Natural killer cell (primary cell): ENCODE results near the gene RAC2. TPM values are rescaled to one million over a fixed set of nuclear protein-coding genes. Genes with fewer than 3 reads are reported as not detected.

Source experiments
- ATAC-seq, 3 donors: fragments of 150-1000 bp in 2 of 3; fragments of 200-7000 bp in 1 of 3; cut with Tn5 transposase; 1 replicate in 1 of 3; 2 replicates in 2 of 3; pipeline ENCODE4 v1.10.0; 2021; ENCODE audit warnings: mild to moderate bottlenecking in 2 of 3, moderate library complexity in 2 of 3
- DNase-seq, 2 donors: peaks; one replicate each; pipeline versions ENCODE4 v3.0.0 to v3.0.0-alpha.2; 2013 to 2021; ENCODE audit warnings: mixed read lengths in 1 of 2
- H3K27ac ChIP-seq: one replicate; pipeline ENCODE4 v1.5.1; 2013; ENCODE audit warnings: mild to moderate bottlenecking, low read length
- H3K27me3 ChIP-seq: one replicate; pipeline ENCODE4 v1.6.1; 2013; ENCODE audit warnings: low read length; ENCODE audit not compliant: control insufficient read depth, insufficient read depth
- H3K36me3 ChIP-seq: one replicate; pipeline ENCODE4 v1.6.1; 2013; ENCODE audit warnings: low read length; ENCODE audit not compliant: control insufficient read depth, insufficient read depth
- H3K4me1 ChIP-seq: one replicate; pipeline ENCODE4 v1.6.1; 2013; ENCODE audit warnings: low read length; ENCODE audit not compliant: control insufficient read depth, insufficient read depth
- H3K4me3 ChIP-seq: one replicate; pipeline ENCODE4 v1.5.1; 2013; ENCODE audit warnings: low read length
- H3K9me3 ChIP-seq: one replicate; pipeline ENCODE4 v1.6.1; 2013; ENCODE audit warnings: low read length; ENCODE audit not compliant: control insufficient read depth, insufficient read depth
- H3K27ac Mint-ChIP-seq, 2 donors: one replicate each; pipeline ENCODE4 v1.8.0; 2022; ENCODE audit warnings: mild to moderate bottlenecking in 2 of 2, mixed read lengths in 2 of 2, moderate library complexity in 1 of 2
- H3K27me3 Mint-ChIP-seq, 2 donors: one replicate each; pipeline ENCODE4 v1.8.0; 2022; ENCODE audit warnings: low read depth in 2 of 2, mixed read lengths in 2 of 2
- H3K36me3 Mint-ChIP-seq: one replicate; pipeline ENCODE4 v1.8.0; 2022; ENCODE audit warnings: mixed read lengths
- H3K4me1 Mint-ChIP-seq, 2 donors: one replicate each; pipeline ENCODE4 v1.8.0; 2022; ENCODE audit warnings: mixed read lengths in 2 of 2
- H3K4me3 Mint-ChIP-seq: one replicate; pipeline ENCODE4 v1.8.0; 2022; ENCODE audit warnings: mild to moderate bottlenecking, moderate library complexity, mixed read lengths
- H3K9me3 Mint-ChIP-seq, 2 donors: one replicate each; pipeline ENCODE4 v1.8.0; 2022; ENCODE audit warnings: mixed read lengths in 2 of 2
- CTCF ChIP-seq: fragments of 200-600 bp; IDR thresholded peaks from one replicate; pipeline ENCODE4 v1.8.0; 2022; ENCODE audit warnings: antibody characterized with exemption
- WGBS: methylation state at CpG from one replicate; pipeline ENCODE4 v1.1.7; 2013; ENCODE audit warnings: missing lambda C conversion rate; ENCODE audit not compliant: insufficient coverage; 5-methylcytosine and 5-hydroxymethylcytosine counted together
- intact Hi-C: fragments of 100-400 bp; cut with micrococcal nuclease; formaldehyde crosslinking; loops from one replicate; pipeline ENCODE4 v1.14.2; 2022
- total RNA-seq, 4 donors: library from RNA; stranded (reverse); fragments of 120-200 nt in 1 of 4; gene quantifications; one replicate each; pipeline versions ENCODE4 v1.2.3 to v1.2.4, GENCODE V29; 2013 to 2022

Gene RAC2
- total RNA-seq, 3 donors from 2014 or later (not counting 1 experiment from before 2014, with no cell fraction given) = 647 to 744 (median 741) TPM

GRCh38 chr22:37221424-37222333 lies 22.4 kb downstream of the RAC2 start:
- 97% methylated on average over 10 of the region's 10 CpGs for WGBS
- ATAC-seq (peak in 1 of 3 donors; percentile 8), DNase-seq (peak in 1 of 2 donors; percentile 49)
- peak overlapping the region; percentile 91 for H3K27ac Mint-ChIP-seq
- peaks cover 85% of the 10 kb centered on the region for H3K4me1 ChIP-seq
- H3K27ac ChIP-seq = peak overlapping the region; percentile 83
- H3K4me3 Mint-ChIP-seq = peak overlapping the region; percentile 76
- H3K27me3 Mint-ChIP-seq = peaks cover 0 to under 1% of the 10 kb centered on the region in 2 donors
- intact Hi-C loops = no loop called here
- H3K4me3 ChIP-seq = no peak overlapping the region
- peaks cover 70 to 83% of the 10 kb centered on the region in 2 donors for H3K4me1 Mint-ChIP-seq
- H3K36me3 Mint-ChIP-seq = peaks cover 20% of the 10 kb centered on the region
- H3K9me3 Mint-ChIP-seq = peaks cover 0 to 3% of the 10 kb centered on the region in 2 donors
- peaks cover 34% of the 10 kb centered on the region for H3K36me3 ChIP-seq
- peak; percentile 30 for TF ChIP-seq CTCF
- H3K9me3 ChIP-seq = no peaks in the 10 kb centered on the region
- H3K27me3 ChIP-seq = no peaks in the 10 kb centered on the region

GRCh38 chr22:37220543-37220981 lies 23.5 kb downstream of the RAC2 start:
- Mint-ChIP-seq H3K36me3 (peaks cover 17% of the 10 kb centered on the region), H3K27me3 (peaks cover 0 to 2% of the 10 kb centered on the region in 2 donors), H3K4me3 (no peak overlapping the region), H3K9me3 (peaks cover 0 to 3% of the 10 kb centered on the region in 2 donors), H3K27ac (peak overlapping the region; percentile 91), H3K4me1 (peaks cover 65 to 73% of the 10 kb centered on the region in 2 donors)
- intact Hi-C loops = no loop called here
- H3K27ac ChIP-seq = peak overlapping the region; percentile 48
- no peaks in the 10 kb centered on the region for H3K27me3 ChIP-seq
- H3K4me3 ChIP-seq = no peak overlapping the region
- 10% methylated on average over 4 of the region's 4 CpGs for WGBS
- TF ChIP-seq CTCF = no peak
- peaks cover 75% of the 10 kb centered on the region for H3K4me1 ChIP-seq
- peak in 1 of 2 donors; percentile 68 for DNase-seq
- peaks cover 23% of the 10 kb centered on the region for H3K36me3 ChIP-seq
- no peaks in the 10 kb centered on the region for H3K9me3 ChIP-seq
- no peak for ATAC-seq

- H3K36me3 Mint-ChIP-seq = peaks cover 7% of the 10 kb centered on the region
- H3K27me3 ChIP-seq = no peaks in the 10 kb centered on the region
- H3K27ac ChIP-seq = peak overlapping the region; percentile 53
- H3K9me3 Mint-ChIP-seq = peaks cover 0 to 3% of the 10 kb centered on the region in 2 donors
- peak overlapping the region; percentile 68 to 91 for H3K27ac Mint-ChIP-seq
- TF ChIP-seq CTCF = no peak
- no peak for ATAC-seq
- peaks cover 0 to 2% of the 10 kb centered on the region in 2 donors for H3K27me3 Mint-ChIP-seq
- intact Hi-C loops = no loop called here
- H3K4me1 ChIP-seq = peaks cover 64% of the 10 kb centered on the region
- H3K4me3 ChIP-seq = no peak overlapping the region
- no peaks in the 10 kb centered on the region for H3K9me3 ChIP-seq
- H3K4me3 Mint-ChIP-seq = no peak overlapping the region
- 91% methylated on average over 6 of the region's 6 CpGs for WGBS
- peak in 1 of 2 donors; percentile 59 for DNase-seq
- peaks cover 13% of the 10 kb centered on the region for H3K36me3 ChIP-seq
- peaks cover 54 to 63% of the 10 kb centered on the region in 2 donors for H3K4me1 Mint-ChIP-seq
Measured at GRCh38 chr22:37219533-37219932, 24.5 kb downstream of the RAC2 start.
